ENCODE measurements around the gene ART1. TPM values are rescaled to one million over a fixed set of nuclear protein-coding genes. Genes with fewer than 3 reads are reported as not detected.

ART1 gene
- total RNA-seq, 1 donor from 2014 or later = not detected

- DNase-seq (ENCODE audit: extremely low spot score, unreplicated experiment) = no peak
- Mint-ChIP-seq H3K27ac (ENCODE audit: unreplicated experiment) (no peak overlapping the region), H3K4me1 (ENCODE audit: unreplicated experiment) (no peaks in the 10 kb centered on the region), H3K4me3 (ENCODE audit: unreplicated experiment) (no peak overlapping the region), H3K27me3 (ENCODE audit: unreplicated experiment) (no peaks in the 10 kb centered on the region), H3K9me3 (ENCODE audit: unreplicated experiment) (no peaks in the 10 kb centered on the region), H3K36me3 (ENCODE audit: unreplicated experiment) (peaks cover 42% of the 10 kb centered on the region)
- no peak for TF ChIP-seq CTCF (IDR thresholded peaks at IDR 0.05)
Measured at GRCh38 chr11:3700910-3701309, 56.0 kb downstream of the ART1 start.

GRCh38 chr11:3703383-3703782, 58.5 kb downstream of the ART1 start:
- DNase-seq (ENCODE audit: extremely low spot score, unreplicated experiment) = no peak
- TF ChIP-seq CTCF (IDR thresholded peaks at IDR 0.05) = no peak
- no peaks in the 10 kb centered on the region for H3K4me1 Mint-ChIP-seq (ENCODE audit: unreplicated experiment)
- peaks cover 45% of the 10 kb centered on the region for H3K36me3 Mint-ChIP-seq (ENCODE audit: unreplicated experiment)
- no peaks in the 10 kb centered on the region for H3K9me3 Mint-ChIP-seq (ENCODE audit: unreplicated experiment)
- no peaks in the 10 kb centered on the region for H3K27me3 Mint-ChIP-seq (ENCODE audit: unreplicated experiment)
- H3K4me3 Mint-ChIP-seq (ENCODE audit: unreplicated experiment) = no peak overlapping the region
- no peak overlapping the region for H3K27ac Mint-ChIP-seq (ENCODE audit: unreplicated experiment)

- Mint-ChIP-seq H3K27me3 (ENCODE audit: unreplicated experiment) (no peaks in the 10 kb centered on the region), H3K9me3 (ENCODE audit: unreplicated experiment) (no peaks in the 10 kb centered on the region), H3K36me3 (ENCODE audit: unreplicated experiment) (peaks cover 44% of the 10 kb centered on the region), H3K4me1 (ENCODE audit: unreplicated experiment) (no peaks in the 10 kb centered on the region), H3K27ac (ENCODE audit: unreplicated experiment) (no peak overlapping the region), H3K4me3 (ENCODE audit: unreplicated experiment) (no peak overlapping the region)
- no peak for DNase-seq (ENCODE audit: extremely low spot score, unreplicated experiment)
- TF ChIP-seq CTCF (IDR thresholded peaks at IDR 0.05) = no peak
Measured at GRCh38 chr11:3707176-3707575, 62.2 kb downstream of the ART1 start.

GRCh38 chr11:3709977-3710376, 65.0 kb downstream of the ART1 start:
- Mint-ChIP-seq H3K4me1 (ENCODE audit: unreplicated experiment) (no peaks in the 10 kb centered on the region), H3K36me3 (ENCODE audit: unreplicated experiment) (peaks cover 40% of the 10 kb centered on the region), H3K27ac (ENCODE audit: unreplicated experiment) (no peak overlapping the region), H3K27me3 (ENCODE audit: unreplicated experiment) (no peaks in the 10 kb centered on the region), H3K4me3 (ENCODE audit: unreplicated experiment) (no peak overlapping the region), H3K9me3 (ENCODE audit: unreplicated experiment) (no peaks in the 10 kb centered on the region)
- no peak for TF ChIP-seq CTCF (IDR thresholded peaks at IDR 0.05)
- no peak for DNase-seq (ENCODE audit: extremely low spot score, unreplicated experiment)

GRCh38 chr11:3710485-3711259, 65.7 kb downstream of the ART1 start:
- DNase-seq (ENCODE audit: extremely low spot score, unreplicated experiment) = no peak
- no peak overlapping the region for H3K4me3 Mint-ChIP-seq (ENCODE audit: unreplicated experiment)
- no peaks in the 10 kb centered on the region for H3K27me3 Mint-ChIP-seq (ENCODE audit: unreplicated experiment)
- H3K9me3 Mint-ChIP-seq (ENCODE audit: unreplicated experiment) = no peaks in the 10 kb centered on the region
- TF ChIP-seq CTCF (IDR thresholded peaks at IDR 0.05) = no peak
- no peaks in the 10 kb centered on the region for H3K4me1 Mint-ChIP-seq (ENCODE audit: unreplicated experiment)
- H3K36me3 Mint-ChIP-seq (ENCODE audit: unreplicated experiment) = peaks cover 37% of the 10 kb centered on the region
- no peak overlapping the region for H3K27ac Mint-ChIP-seq (ENCODE audit: unreplicated experiment)
